ENCODE results near the gene MLX. TPM values are rescaled to one million over a fixed set of nuclear protein-coding genes. Genes with fewer than 3 reads are reported as not detected.
"Not testable (repeated sequence)": the region's sequence is repeated elsewhere in the genome, so short reads cannot be mapped to it uniquely, and the experiment has no call there.

MLX gene
- total RNA-seq, 1 donor from 2014 or later, result 26.8 TPM

DNA sequence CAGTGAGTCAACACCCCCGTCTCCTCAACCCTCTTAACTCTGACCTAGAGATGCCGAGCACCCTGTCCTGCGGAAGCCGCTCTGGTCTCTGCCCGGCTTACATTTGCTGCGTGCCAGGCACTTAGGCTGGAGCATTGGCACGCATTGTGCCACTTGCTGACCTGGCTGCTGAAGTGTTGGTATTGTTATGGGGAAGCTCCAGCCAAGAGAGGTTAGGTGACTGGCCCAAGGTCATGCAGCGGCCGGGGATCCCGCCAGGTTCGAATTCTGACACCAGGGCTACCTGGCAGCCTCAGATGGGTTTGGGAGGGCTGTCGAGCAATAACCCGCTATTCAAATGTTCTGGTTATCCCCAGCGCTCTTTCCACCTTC is 19.2 kb upstream of the MLX start:
- Mint-ChIP-seq H3K36me3 (ENCODE audit: insufficient read depth) (peaks cover 3% of the 10 kb centered on the region), H3K4me3 (ENCODE audit: low read depth) (no peak overlapping the region), H3K9me3 (ENCODE audit: low read depth) (no peaks in the 10 kb centered on the region), H3K4me1 (ENCODE audit: low read depth) (peaks cover 4% of the 10 kb centered on the region), H3K27ac (no peak overlapping the region), H3K27me3 (no peaks in the 10 kb centered on the region)
- no peak for TF ChIP-seq CTCF (IDR thresholded peaks at IDR 0.05; ENCODE audit: unreplicated experiment)
- DNase-seq (ENCODE audit: low spot score, unreplicated experiment), result no peak

GRCh38 chr17:42548070-42548837 is 18.6 kb upstream of the MLX start:
- Mint-ChIP-seq H3K9me3 (ENCODE audit: low read depth) (no peaks in the 10 kb centered on the region), H3K27me3 (no peaks in the 10 kb centered on the region), H3K36me3 (ENCODE audit: insufficient read depth) (peaks cover 2% of the 10 kb centered on the region), H3K4me3 (ENCODE audit: low read depth) (peak overlapping the region; percentile 62), H3K27ac (peak overlapping the region; percentile 52), H3K4me1 (ENCODE audit: low read depth) (peaks cover 4% of the 10 kb centered on the region)
- peak; percentile 77 for DNase-seq (ENCODE audit: low spot score, unreplicated experiment)
- peak; percentile 67 for TF ChIP-seq CTCF (IDR thresholded peaks at IDR 0.05; ENCODE audit: unreplicated experiment)

GRCh38 chr17:42548993-42549755 is 17.7 kb upstream of the MLX start:
- H3K27ac Mint-ChIP-seq, result peak overlapping the region; percentile 29

DNA sequence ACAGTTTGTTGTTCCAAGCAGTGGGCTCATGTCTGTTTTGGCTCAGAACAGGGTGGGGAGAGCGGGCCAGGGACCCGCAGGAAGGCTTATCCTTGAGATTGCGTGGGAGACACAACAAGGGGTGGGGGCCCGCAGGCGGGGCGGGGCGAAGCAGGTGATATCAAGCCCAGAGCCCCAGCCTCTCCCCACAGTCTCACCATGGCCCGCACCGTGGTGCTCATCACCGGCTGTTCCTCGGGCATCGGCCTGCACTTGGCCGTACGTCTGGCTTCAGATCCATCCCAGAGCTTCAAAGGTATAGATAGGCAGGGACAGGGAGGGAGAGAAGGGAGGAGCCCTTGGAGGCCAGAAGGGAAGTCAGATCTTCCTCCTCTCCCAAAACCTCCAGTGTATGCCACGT is 14.2 kb upstream of the MLX start, which contains the start of gene HSD17B1:
Gene HSD17B1, plus strand, starts transcription at position 188 of the 400 bp plus-strand sequence. Its CDS starts 11 bp downstream, at position 199.
- not testable (repeated sequence) for H3K9me3 Mint-ChIP-seq (ENCODE audit: low read depth); H3K36me3 Mint-ChIP-seq (ENCODE audit: insufficient read depth); H3K27me3 Mint-ChIP-seq; DNase-seq (ENCODE audit: low spot score, unreplicated experiment); H3K4me1 Mint-ChIP-seq (ENCODE audit: low read depth)
- peak within 1 kb of the TSS; percentile 88 for H3K4me3 Mint-ChIP-seq (ENCODE audit: low read depth)
- H3K27ac Mint-ChIP-seq, result peak within 1 kb of the TSS; percentile 94

More at GRCh38 chr17:42548993-42549755, 17.7 kb upstream of the MLX start:
- Mint-ChIP-seq H3K4me1 (ENCODE audit: low read depth) (peaks cover 6% of the 10 kb centered on the region), H3K36me3 (ENCODE audit: insufficient read depth) (peaks cover 2% of the 10 kb centered on the region), H3K27me3 (no peaks in the 10 kb centered on the region), H3K4me3 (ENCODE audit: low read depth) (peak overlapping the region; percentile 62), H3K9me3 (ENCODE audit: low read depth) (no peaks in the 10 kb centered on the region)
- no peak for TF ChIP-seq CTCF (IDR thresholded peaks at IDR 0.05; ENCODE audit: unreplicated experiment)
- DNase-seq (ENCODE audit: low spot score, unreplicated experiment), result no peak

DNA sequence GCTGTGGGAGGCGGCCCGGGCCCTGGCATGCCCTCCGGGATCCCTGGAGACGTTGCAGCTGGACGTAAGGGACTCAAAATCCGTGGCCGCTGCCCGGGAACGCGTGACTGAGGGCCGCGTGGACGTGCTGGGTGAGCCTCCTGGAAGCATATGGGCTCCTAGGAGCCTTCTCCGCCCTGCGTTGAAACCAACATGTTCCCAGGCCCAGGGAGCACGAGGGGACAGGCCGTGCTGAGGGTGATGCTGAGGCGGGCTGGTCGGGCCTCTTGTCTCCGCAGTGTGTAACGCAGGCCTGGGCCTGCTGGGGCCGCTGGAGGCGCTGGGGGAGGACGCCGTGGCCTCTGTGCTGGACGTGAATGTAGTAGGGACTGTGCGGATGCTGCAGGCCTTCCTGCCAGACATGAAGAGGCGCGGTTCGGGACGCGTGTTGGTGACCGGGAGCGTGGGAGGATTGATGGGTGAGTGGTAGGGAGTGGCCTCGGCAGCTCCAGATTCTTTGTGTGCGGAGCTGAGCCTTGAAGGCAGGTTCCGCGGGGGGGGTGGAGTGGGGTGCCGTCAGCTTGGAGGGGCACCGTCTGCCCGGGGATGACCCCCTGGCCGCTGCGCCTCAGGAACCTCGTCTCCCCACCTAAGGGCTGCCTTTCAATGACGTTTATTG is 13.6 kb upstream of the MLX start:
- no peak for TF ChIP-seq CTCF (IDR thresholded peaks at IDR 0.05; ENCODE audit: unreplicated experiment)
- no peaks in the 10 kb centered on the region for H3K36me3 Mint-ChIP-seq (ENCODE audit: insufficient read depth)
- no peak for DNase-seq (ENCODE audit: low spot score, unreplicated experiment)
- H3K27ac Mint-ChIP-seq, result no peak overlapping the region
- H3K4me3 Mint-ChIP-seq (ENCODE audit: low read depth), result peak overlapping the region; percentile 88
- H3K27me3 Mint-ChIP-seq, result no peaks in the 10 kb centered on the region
- H3K9me3 Mint-ChIP-seq (ENCODE audit: low read depth), result no peaks in the 10 kb centered on the region
- H3K4me1 Mint-ChIP-seq (ENCODE audit: low read depth), result peaks cover 8% of the 10 kb centered on the region

Data from progenitor cell of endocrine pancreas (in vitro differentiated cells).